Measurements from ENCODE around the gene CCDC197.

The CCDC197 gene

DNA sequence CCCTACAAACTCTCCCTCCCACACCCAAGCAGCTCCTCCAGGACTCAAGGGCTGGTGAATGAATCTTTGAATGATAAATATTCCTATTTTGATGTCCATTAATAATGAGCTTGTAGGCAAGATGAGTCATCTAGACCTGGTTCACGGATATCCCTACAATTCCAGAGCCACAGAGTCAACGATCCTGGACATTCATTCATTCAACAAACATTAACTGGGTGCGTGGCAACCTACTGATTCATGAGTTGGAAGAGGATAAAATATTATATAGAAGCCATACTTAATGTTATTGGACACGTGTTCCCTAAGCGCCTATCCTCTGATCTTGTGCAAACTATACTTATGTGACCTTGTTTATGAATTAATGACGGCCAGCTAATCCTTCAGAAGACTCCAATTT lies 28.6 kb downstream of the CCDC197 start:
- H3K9ac ChIP-seq (ENCODE audit: low read length): no peak overlapping the region
- H4K20me1 ChIP-seq (ENCODE audit: insufficient read depth, low read length): no peaks in the 10 kb centered on the region
- no peaks in the 10 kb centered on the region for H3K79me2 ChIP-seq (ENCODE audit: low read length)
- no peaks in the 10 kb centered on the region for H3K36me3 ChIP-seq (replicated peaks; ENCODE audit: insufficient read depth, low read length)
- no peak overlapping the region for H3K4me3 ChIP-seq (ENCODE audit: low read length)
- H3K27ac ChIP-seq (ENCODE audit: low read length): no peak overlapping the region
- TF ChIP-seq EZH2 (optimal IDR thresholded peaks at IDR 0.05; ENCODE audit: low read depth, low read length): no peak
- no peak for TF ChIP-seq EZH2phosphoT487 (IDR thresholded peaks at IDR 0.05; ENCODE audit: low read length)
- TF ChIP-seq, protein P1, sequence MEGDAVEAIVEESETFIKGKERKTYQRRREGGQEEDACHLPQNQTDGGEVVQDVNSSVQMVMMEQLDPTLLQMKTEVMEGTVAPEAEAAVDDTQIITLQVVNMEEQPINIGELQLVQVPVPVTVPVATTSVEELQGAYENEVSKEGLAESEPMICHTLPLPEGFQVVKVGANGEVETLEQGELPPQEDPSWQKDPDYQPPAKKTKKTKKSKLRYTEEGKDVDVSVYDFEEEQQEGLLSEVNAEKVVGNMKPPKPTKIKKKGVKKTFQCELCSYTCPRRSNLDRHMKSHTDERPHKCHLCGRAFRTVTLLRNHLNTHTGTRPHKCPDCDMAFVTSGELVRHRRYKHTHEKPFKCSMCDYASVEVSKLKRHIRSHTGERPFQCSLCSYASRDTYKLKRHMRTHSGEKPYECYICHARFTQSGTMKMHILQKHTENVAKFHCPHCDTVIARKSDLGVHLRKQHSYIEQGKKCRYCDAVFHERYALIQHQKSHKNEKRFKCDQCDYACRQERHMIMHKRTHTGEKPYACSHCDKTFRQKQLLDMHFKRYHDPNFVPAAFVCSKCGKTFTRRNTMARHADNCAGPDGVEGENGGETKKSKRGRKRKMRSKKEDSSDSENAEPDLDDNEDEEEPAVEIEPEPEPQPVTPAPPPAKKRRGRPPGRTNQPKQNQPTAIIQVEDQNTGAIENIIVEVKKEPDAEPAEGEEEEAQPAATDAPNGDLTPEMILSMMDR (IDR thresholded peaks at IDR 0.05; ENCODE audit: low read length): no peak
- no peak for DNase-seq
- H3K9me3 ChIP-seq (replicated peaks; ENCODE audit: insufficient read depth, low read length): no peaks in the 10 kb centered on the region
- H2AFZ ChIP-seq (ENCODE audit: low read length): no peak overlapping the region
- H3K4me1 ChIP-seq (ENCODE audit: low read length): peaks cover 25% of the 10 kb centered on the region
- peaks cover 18% of the 10 kb centered on the region for H3F3A ChIP-seq (ENCODE audit: insufficient read depth, low read length)
- H3K4me2 ChIP-seq (ENCODE audit: low read depth, low read length): peak overlapping the region; percentile 29; the same call in 1 of the 2 replicates
- H3K9me2 ChIP-seq (replicated peaks; ENCODE audit: insufficient read depth, low read length): no peaks in the 10 kb centered on the region
- no peaks in the 10 kb centered on the region for H3K27me3 ChIP-seq (replicated peaks; ENCODE audit: insufficient read depth, low read length)

DNA sequence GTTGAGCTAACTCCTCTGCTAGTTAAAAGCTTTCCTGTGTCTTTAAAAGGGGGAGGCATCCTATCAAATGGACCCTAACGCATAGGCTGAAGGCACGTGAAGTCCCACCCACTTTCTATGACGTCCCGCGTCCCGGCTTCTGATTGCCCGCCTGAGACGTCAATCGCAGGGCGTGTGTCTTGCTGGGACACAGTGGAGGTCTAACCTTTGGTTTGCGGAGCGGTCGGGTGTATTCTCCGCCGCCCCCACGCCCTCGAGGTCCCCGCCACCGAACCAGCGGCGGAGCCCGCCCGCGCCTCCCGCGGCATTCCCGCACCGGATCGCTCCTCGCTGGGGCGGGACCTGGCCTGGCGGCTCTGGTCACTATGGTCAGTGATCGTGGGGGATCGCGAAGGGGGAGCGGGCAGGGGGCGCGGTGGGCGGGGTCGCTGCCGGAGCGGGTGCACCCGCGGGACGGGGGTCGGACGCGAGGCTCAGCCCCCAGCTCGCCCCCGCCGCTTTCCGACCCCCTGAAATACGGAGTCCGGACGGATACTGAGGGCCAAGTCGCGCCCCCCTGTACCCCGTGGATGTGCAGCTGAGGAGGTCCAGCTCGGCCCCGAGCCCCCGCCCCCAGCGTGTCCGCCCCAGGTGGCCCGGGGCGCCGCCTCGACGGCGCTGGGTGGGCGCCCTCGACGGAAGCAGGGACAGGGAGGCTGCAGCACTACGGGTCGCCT lies 29.2 kb downstream of the CCDC197 start, which contains the start of gene OTUB2:
Gene OTUB2 (plus strand): TSS at position 168 of the 716 bp plus-strand sequence. CDS start 198 bp downstream, at position 366.
- no peak for TF ChIP-seq EZH2 (optimal IDR thresholded peaks at IDR 0.05; ENCODE audit: low read depth, low read length)
- TF ChIP-seq, protein P1 (IDR thresholded peaks at IDR 0.05; ENCODE audit: low read length): no peak
- no peak for TF ChIP-seq EZH2phosphoT487 (IDR thresholded peaks at IDR 0.05; ENCODE audit: low read length)
- Histone ChIP-seq H3K27me3 (replicated peaks; ENCODE audit: insufficient read depth, low read length) (no peaks in the 10 kb centered on the region), H3K79me2 (ENCODE audit: low read length) (no peaks in the 10 kb centered on the region), H3K4me1 (ENCODE audit: low read length) (peaks cover 19% of the 10 kb centered on the region), H3K27ac (ENCODE audit: low read length) (no peak within 1 kb of the TSS), H3K36me3 (replicated peaks; ENCODE audit: insufficient read depth, low read length) (no peaks in the 10 kb centered on the region), H3K9me3 (replicated peaks; ENCODE audit: insufficient read depth, low read length) (no peaks in the 10 kb centered on the region), H3K4me2 (ENCODE audit: low read depth, low read length) (peak within 1 kb of the TSS; percentile 31; the same call in 1 of the 2 replicates), H3K9me2 (replicated peaks; ENCODE audit: insufficient read depth, low read length) (no peaks in the 10 kb centered on the region), H3F3A (ENCODE audit: insufficient read depth, low read length) (peaks cover 12% of the 10 kb centered on the region), H4K20me1 (ENCODE audit: insufficient read depth, low read length) (no peaks in the 10 kb centered on the region), H3K4me3 (ENCODE audit: low read length) (peak within 1 kb of the TSS; percentile 55), H3K9ac (ENCODE audit: low read length) (peak within 1 kb of the TSS; percentile 40; the same call in 1 of the 2 replicates), H2AFZ (ENCODE audit: low read length) (peak within 1 kb of the TSS; percentile 38; the same call in 1 of the 2 replicates)
- DNase-seq: peak; percentile 96

DNA sequence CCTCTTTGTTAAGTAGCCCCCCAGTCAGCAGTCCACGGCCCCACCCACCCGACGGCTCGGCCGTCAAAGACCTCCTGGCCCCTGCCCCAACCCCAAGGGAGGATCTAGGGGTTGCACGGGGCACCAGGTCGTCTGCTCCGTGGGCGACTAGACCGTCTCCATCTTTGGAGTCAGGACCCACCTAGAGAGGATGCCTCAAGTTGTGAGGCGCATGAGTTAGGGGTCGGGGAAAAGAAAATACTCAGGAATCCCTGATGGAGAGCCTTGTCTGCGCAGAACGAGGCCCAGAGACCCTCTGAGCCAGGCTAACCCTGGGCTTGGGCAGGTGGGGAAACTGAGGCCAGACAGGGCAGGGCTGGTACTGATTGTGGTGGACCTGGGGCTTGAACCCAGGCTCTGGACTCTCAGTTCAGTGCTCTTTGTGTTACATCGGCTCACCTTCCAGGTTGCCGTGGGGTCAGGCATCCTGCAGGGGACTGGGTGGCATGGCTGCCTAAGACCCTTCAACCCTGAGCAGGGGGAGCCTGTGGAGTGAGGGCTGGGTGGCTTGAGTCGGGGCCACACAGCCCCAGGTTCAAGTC lies 29.9 kb downstream of the CCDC197 start:
- TF ChIP-seq, protein P1 (IDR thresholded peaks at IDR 0.05; ENCODE audit: low read length): no peak
- TF ChIP-seq EZH2 (optimal IDR thresholded peaks at IDR 0.05; ENCODE audit: low read depth, low read length): no peak
- TF ChIP-seq EZH2phosphoT487 (IDR thresholded peaks at IDR 0.05; ENCODE audit: low read length): no peak
- Histone ChIP-seq H3K9me3 (replicated peaks; ENCODE audit: insufficient read depth, low read length) (no peaks in the 10 kb centered on the region), H3K79me2 (ENCODE audit: low read length) (no peaks in the 10 kb centered on the region), H3K27ac (ENCODE audit: low read length) (no peak overlapping the region), H2AFZ (ENCODE audit: low read length) (0 out of 2 replicates have a peak overlapping the region, but pooled peaks have one; percentile 38), H3K9me2 (replicated peaks; ENCODE audit: insufficient read depth, low read length) (no peaks in the 10 kb centered on the region), H3K36me3 (replicated peaks; ENCODE audit: insufficient read depth, low read length) (no peaks in the 10 kb centered on the region), H3K4me2 (ENCODE audit: low read depth, low read length) (peak overlapping the region; percentile 31; the same call in 1 of the 2 replicates), H3K4me1 (ENCODE audit: low read length) (peaks cover 14% of the 10 kb centered on the region), H3K9ac (ENCODE audit: low read length) (peak overlapping the region; percentile 40; the same call in 1 of the 2 replicates), H3K27me3 (replicated peaks; ENCODE audit: insufficient read depth, low read length) (no peaks in the 10 kb centered on the region), H3K4me3 (ENCODE audit: low read length) (peak overlapping the region; percentile 55), H4K20me1 (ENCODE audit: insufficient read depth, low read length) (no peaks in the 10 kb centered on the region), H3F3A (ENCODE audit: insufficient read depth, low read length) (peaks cover 6% of the 10 kb centered on the region)
- no peak for DNase-seq
